IPS-15b (cell line): ENCODE data around the gene LEMD2.

Experiments
- H3K27me3 ChIP-seq: one replicate; pipeline ENCODE4 v1.6.1; 2013; ENCODE audit warnings: low read length; ENCODE audit not compliant: control insufficient read depth, insufficient read depth
- H3K36me3 ChIP-seq: one replicate; pipeline ENCODE4 v1.6.1; 2013; ENCODE audit warnings: low read length; ENCODE audit not compliant: control insufficient read depth, insufficient read depth
- H3K4me1 ChIP-seq: one replicate; pipeline ENCODE4 v1.6.1; 2013; ENCODE audit warnings: mild to moderate bottlenecking, low read length; ENCODE audit not compliant: control insufficient read depth, insufficient read depth
- H3K4me3 ChIP-seq: one replicate; pipeline ENCODE4 v1.5.1; 2013; ENCODE audit warnings: low read depth, low read length
- H3K9ac ChIP-seq: one replicate; pipeline ENCODE4 v1.6.1; 2013; ENCODE audit warnings: low read depth, mild to moderate bottlenecking, low read length
- H3K9me3 ChIP-seq: one replicate; pipeline ENCODE4 v1.6.1; 2013; ENCODE audit warnings: mild to moderate bottlenecking, low read length; ENCODE audit not compliant: control insufficient read depth, insufficient read depth

The LEMD2 gene

DNA sequence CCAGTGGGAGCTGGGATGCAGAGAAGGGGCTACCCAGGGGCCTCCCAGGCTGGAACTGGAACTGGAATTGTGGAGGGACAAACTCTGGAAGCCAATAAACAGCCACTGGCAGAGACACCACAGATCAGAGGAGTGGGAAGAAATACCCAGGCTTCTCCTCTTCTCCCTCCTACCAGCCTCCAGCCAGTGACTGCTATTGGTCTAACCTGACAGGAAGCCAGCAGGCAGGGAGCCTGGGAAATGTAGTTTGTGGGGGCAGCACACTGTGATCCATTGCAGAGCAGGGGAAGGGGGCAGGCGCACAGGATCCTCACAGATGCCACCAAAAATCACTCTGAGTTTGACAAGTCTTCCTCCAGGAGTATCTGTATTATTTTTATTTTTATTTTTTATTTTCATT is 26.9 kb upstream of the LEMD2 start:
- Histone ChIP-seq H3K36me3 (no peaks in the 10 kb centered on the region), H3K4me1 (peaks cover 32% of the 10 kb centered on the region), H3K9ac (peak overlapping the region; percentile 19), H3K27me3 (no peaks in the 10 kb centered on the region), H3K4me3 (no peak overlapping the region), H3K9me3 (no peaks in the 10 kb centered on the region)

DNA sequence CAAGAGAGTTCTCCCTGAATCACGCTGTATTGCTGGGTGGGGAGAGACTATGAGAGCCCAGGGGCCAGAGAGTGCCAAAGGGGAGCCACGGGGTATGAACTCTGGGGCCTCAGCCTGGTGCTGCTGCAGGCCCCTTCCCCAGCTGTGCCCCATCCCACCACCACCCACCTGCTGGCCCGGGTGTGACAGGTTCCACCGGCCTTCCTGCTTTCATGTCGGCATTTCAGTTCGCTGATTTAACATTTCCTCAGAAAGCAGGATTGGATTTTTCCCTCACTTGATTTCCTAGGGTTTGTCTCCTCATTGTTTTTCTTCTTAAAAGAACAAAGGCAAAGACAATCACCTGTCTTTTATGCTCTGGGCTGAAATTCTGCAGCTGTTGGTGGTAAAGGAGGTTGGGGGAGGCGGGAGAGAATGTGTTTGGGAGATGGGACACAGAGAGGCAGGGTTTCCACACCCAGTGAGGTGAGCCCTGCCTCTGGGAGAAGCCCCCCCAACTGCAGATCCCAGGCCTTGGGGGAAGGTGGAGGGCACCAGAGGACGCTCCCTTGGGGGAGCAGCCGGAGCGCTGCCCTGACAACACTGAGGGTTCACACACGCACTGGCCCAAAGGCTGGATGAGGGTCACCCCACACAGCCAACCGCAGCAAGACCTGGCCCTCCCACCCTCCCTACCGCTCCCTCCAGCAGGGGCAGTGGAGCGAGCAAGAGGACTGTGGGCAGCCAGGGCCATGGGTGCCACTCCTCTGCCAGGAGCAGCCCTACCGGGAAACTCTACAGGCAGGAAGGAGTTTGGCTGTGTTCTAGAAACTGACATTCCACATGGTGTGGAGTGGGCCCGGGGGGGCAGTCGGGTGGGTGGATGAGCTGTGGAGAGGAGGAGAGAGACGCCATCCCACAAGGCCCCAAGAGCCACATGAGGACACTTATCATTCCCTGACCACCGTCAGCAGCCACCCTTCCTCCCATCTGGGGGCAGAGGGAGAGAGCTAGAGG is 25.4 kb upstream of the LEMD2 start:
- H3K4me1 ChIP-seq = peaks cover 38% of the 10 kb centered on the region
- H3K9me3 ChIP-seq = no peaks in the 10 kb centered on the region
- H3K4me3 ChIP-seq = no peak overlapping the region
- no peaks in the 10 kb centered on the region for H3K27me3 ChIP-seq
- H3K9ac ChIP-seq = peak overlapping the region; percentile 50
- H3K36me3 ChIP-seq = no peaks in the 10 kb centered on the region

DNA sequence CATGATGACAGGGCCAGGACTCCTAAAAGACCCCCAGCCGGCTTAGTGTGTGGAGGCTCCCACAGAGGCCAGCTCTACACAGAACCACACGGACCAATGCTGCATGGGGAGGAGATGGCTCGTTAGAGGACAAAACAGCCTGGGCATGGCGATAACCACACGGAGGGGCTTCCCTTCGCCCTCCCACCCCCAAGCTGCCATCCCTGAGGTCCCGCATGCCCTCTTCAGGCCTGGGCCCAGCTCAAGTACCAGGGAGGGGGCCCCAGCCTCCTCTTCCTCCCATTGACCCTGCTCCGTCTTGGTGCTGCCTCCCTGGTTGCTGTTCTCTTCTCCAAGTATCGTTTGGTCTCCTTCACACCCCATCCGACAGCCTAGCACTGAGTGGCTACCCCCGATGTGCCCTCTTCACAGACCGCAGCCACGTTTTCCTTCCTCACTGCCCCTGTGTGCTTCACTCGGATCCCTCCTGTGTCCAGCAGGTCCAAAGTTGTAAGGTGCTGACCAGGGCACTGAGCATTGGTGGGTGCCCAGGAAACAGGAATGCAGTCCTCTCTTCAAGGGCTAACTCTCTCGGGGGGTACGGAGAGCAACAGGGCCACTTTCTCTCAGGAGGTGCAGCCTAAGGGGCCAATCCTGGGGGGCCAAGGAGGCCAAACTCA is 24.4 kb upstream of the LEMD2 start:
- Histone ChIP-seq H3K36me3 (no peaks in the 10 kb centered on the region), H3K9me3 (no peaks in the 10 kb centered on the region), H3K4me3 (no peak overlapping the region), H3K4me1 (peaks cover 42% of the 10 kb centered on the region), H3K27me3 (no peaks in the 10 kb centered on the region), H3K9ac (peak overlapping the region; percentile 50)

GRCh38 chr6:33812669-33813068 is 23.7 kb upstream of the LEMD2 start:
- H3K36me3 ChIP-seq = no peaks in the 10 kb centered on the region
- H3K9ac ChIP-seq = peak overlapping the region; percentile 1
- no peaks in the 10 kb centered on the region for H3K9me3 ChIP-seq
- H3K27me3 ChIP-seq = no peaks in the 10 kb centered on the region
- peaks cover 44% of the 10 kb centered on the region for H3K4me1 ChIP-seq
- peak overlapping the region; percentile 30 for H3K4me3 ChIP-seq

GRCh38 chr6:33809594-33809993 is 20.7 kb upstream of the LEMD2 start:
- Histone ChIP-seq H3K36me3 (no peaks in the 10 kb centered on the region), H3K4me1 (peaks cover 43% of the 10 kb centered on the region), H3K9ac (peak overlapping the region; percentile 5), H3K27me3 (no peaks in the 10 kb centered on the region), H3K9me3 (no peaks in the 10 kb centered on the region), H3K4me3 (no peak overlapping the region)

- H3K9me3 ChIP-seq = no peaks in the 10 kb centered on the region
- H3K9ac ChIP-seq = no peak overlapping the region
- H3K4me3 ChIP-seq = no peak overlapping the region
- no peaks in the 10 kb centered on the region for H3K27me3 ChIP-seq
- H3K36me3 ChIP-seq = no peaks in the 10 kb centered on the region
- peaks cover 36% of the 10 kb centered on the region for H3K4me1 ChIP-seq
Measured at GRCh38 chr6:33808641-33809180, 19.8 kb upstream of the LEMD2 start.

- no peak overlapping the region for H3K9ac ChIP-seq
- H3K27me3 ChIP-seq = no peaks in the 10 kb centered on the region
- no peak overlapping the region for H3K4me3 ChIP-seq
- H3K4me1 ChIP-seq = peaks cover 30% of the 10 kb centered on the region
- no peaks in the 10 kb centered on the region for H3K9me3 ChIP-seq
- H3K36me3 ChIP-seq = no peaks in the 10 kb centered on the region
Measured at GRCh38 chr6:33807606-33808005, 18.7 kb upstream of the LEMD2 start.

DNA sequence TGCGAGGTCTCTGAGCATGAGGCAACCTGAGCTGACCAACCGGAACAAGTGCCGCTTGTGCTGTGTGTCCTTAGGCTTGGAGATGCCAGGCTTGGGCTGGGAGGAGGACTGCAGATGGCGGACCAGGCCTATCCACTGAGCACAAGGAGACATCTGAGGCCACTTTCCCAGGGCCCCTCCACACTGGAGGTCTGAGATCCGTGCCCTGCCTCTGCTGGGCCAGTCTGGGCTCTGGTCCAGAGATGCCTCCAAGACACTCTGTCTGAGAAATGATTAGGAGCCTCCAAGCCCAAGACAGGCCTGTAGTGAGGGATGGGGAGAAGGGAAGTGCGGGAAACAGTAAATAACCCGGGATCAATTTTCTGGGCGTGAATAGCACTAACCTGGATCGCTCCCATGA is 17.9 kb upstream of the LEMD2 start:
- Histone ChIP-seq H3K4me1 (peaks cover 27% of the 10 kb centered on the region), H3K4me3 (no peak overlapping the region), H3K36me3 (no peaks in the 10 kb centered on the region), H3K9ac (no peak overlapping the region), H3K9me3 (no peaks in the 10 kb centered on the region), H3K27me3 (no peaks in the 10 kb centered on the region)

DNA sequence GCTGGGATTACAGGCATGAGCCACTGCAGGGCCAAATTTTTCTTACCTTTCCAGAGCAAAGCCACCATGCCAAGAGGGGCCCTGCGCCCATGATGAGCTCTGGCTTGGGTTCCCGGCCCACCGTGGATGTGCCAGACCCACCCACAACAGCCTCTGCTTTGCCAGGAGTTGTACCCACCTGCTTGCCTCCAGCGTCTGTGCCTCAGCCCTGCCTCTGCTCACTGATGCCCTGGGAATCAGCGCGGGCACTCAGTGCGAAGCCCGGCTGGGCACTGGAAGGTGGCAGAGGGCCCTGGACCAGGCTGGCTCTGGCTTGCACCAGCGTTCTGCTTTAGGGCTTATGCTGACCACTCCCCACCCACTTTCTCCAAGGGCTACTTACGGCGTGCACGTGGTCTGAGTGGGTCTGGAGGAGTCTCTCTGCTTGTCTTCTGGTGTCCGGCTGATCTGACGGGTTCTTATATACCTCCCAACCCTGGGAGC is 14.7 kb upstream of the LEMD2 start, which contains the start of gene MLN:
Gene MLN, minus strand, starts transcription at position 433 of the 483 bp plus-strand sequence. CDS start 2,840 bp downstream, outside the sequence.
- Histone ChIP-seq H3K9me3 (no peaks in the 10 kb centered on the region), H3K27me3 (no peaks in the 10 kb centered on the region), H3K36me3 (no peaks in the 10 kb centered on the region), H3K9ac (no peak within 1 kb of the TSS), H3K4me1 (peaks cover 7% of the 10 kb centered on the region), H3K4me3 (no peak within 1 kb of the TSS)

- H3K9me3 ChIP-seq = no peaks in the 10 kb centered on the region
- H3K27me3 ChIP-seq = no peaks in the 10 kb centered on the region
- H3K36me3 ChIP-seq = no peaks in the 10 kb centered on the region
- peaks cover 8% of the 10 kb centered on the region for H3K4me1 ChIP-seq
- H3K9ac ChIP-seq = no peak overlapping the region
- H3K4me3 ChIP-seq = no peak overlapping the region
Measured at GRCh38 chr6:33802186-33802958, 13.4 kb upstream of the LEMD2 start.

- H3K9ac ChIP-seq = no peak overlapping the region
- no peak overlapping the region for H3K4me3 ChIP-seq
- H3K9me3 ChIP-seq = no peaks in the 10 kb centered on the region
- H3K27me3 ChIP-seq = no peaks in the 10 kb centered on the region
- H3K4me1 ChIP-seq = peaks cover 10% of the 10 kb centered on the region
- no peaks in the 10 kb centered on the region for H3K36me3 ChIP-seq
Measured at GRCh38 chr6:33801611-33802010, 12.7 kb upstream of the LEMD2 start.
